Measurements from ENCODE around the gene STK36. TPM values are rescaled to one million over a fixed set of nuclear protein-coding genes. Genes with fewer than 3 reads are reported as not detected.
A peak's percentile ranks its signal among the peaks of the same experiment; 100 is the strongest.

Gene STK36, protein sequence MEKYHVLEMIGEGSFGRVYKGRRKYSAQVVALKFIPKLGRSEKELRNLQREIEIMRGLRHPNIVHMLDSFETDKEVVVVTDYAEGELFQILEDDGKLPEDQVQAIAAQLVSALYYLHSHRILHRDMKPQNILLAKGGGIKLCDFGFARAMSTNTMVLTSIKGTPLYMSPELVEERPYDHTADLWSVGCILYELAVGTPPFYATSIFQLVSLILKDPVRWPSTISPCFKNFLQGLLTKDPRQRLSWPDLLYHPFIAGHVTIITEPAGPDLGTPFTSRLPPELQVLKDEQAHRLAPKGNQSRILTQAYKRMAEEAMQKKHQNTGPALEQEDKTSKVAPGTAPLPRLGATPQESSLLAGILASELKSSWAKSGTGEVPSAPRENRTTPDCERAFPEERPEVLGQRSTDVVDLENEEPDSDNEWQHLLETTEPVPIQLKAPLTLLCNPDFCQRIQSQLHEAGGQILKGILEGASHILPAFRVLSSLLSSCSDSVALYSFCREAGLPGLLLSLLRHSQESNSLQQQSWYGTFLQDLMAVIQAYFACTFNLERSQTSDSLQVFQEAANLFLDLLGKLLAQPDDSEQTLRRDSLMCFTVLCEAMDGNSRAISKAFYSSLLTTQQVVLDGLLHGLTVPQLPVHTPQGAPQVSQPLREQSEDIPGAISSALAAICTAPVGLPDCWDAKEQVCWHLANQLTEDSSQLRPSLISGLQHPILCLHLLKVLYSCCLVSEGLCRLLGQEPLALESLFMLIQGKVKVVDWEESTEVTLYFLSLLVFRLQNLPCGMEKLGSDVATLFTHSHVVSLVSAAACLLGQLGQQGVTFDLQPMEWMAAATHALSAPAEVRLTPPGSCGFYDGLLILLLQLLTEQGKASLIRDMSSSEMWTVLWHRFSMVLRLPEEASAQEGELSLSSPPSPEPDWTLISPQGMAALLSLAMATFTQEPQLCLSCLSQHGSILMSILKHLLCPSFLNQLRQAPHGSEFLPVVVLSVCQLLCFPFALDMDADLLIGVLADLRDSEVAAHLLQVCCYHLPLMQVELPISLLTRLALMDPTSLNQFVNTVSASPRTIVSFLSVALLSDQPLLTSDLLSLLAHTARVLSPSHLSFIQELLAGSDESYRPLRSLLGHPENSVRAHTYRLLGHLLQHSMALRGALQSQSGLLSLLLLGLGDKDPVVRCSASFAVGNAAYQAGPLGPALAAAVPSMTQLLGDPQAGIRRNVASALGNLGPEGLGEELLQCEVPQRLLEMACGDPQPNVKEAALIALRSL (N-terminal part only)
- 10 to 100 TPM; 16.7 to 36.6 (median 22.2) TPM for total RNA-seq

DNA sequence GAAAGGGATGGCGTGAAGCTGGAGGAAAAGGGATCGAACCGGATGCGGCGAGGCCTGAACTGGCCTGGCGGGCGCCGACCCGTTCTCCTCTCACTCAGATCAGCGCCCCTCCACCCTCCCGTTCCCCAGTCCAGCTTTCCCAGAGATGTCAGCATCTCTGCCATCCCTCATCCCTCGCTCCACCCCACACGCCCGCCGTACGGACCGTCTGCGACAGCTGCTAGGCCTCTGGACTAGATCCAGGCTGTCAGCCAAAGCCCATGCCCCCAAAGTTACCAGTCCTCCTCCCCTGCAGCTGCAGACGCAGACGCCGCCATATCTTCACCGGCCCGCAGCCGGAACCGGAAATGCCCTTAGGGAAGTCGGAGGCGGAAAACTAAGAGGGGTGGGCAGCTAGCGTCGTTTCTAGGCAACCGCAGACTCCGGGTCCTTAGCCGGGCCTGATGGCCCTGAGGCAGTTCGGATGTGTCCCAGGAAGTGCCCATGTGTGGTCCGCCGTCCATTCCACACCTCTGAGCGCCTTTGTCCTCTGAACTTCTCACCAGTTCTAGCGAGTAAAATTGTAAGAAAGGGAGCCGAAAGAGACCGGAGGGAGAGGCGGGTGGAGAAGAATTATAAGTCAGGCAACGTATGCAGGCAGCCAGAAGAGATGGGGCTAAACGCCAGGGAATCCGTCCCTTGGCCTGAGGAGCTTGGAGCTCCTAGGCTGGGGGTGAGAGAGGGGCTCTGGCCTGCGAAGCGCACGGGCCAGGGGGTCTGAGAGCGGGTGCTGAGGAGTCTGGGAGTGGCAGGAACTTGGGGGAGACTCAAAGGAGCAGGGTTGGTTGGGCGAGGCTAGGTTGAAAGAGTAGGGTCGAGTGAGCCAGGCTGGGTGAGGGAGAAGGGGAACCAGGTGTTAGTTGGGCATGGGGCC, at the start of gene STK36, which contains the start of gene RNF25:
TSS of gene STK36 (plus strand) at position 433 of the 913 bp plus-strand sequence. CDS start 744 bp downstream, outside the sequence.
TSS of gene RNF25 (minus strand) at position 349 of the 913 bp plus-strand sequence. CDS start at position 317, 32 bp downstream.
- Histone ChIP-seq H3K4me3 (peak within 1 kb of the TSS; percentile 82 to 89), H3K27ac (peak within 1 kb of the TSS; percentile 48 to 89 (median 80)), H3K4me1 (peaks cover 0 to 27% (median 4%) of the 10 kb centered on the region in 3 donors), H3K36me3 (peaks cover 0 to 44% of the 10 kb centered on the region in 2 donors), H3K27me3 (no peaks in the 10 kb centered on the region), H3K9me3 (no peaks in the 10 kb centered on the region)
- TF ChIP-seq POLR2AphosphoS5 (IDR thresholded peaks at IDR 0.05) (peak; percentile 95), EP300 (IDR thresholded peaks at IDR 0.05) (no peak), POLR2A (IDR thresholded peaks at IDR 0.05) (peak; percentile 77 to 82)
- TF ChIP-seq, protein P1, sequence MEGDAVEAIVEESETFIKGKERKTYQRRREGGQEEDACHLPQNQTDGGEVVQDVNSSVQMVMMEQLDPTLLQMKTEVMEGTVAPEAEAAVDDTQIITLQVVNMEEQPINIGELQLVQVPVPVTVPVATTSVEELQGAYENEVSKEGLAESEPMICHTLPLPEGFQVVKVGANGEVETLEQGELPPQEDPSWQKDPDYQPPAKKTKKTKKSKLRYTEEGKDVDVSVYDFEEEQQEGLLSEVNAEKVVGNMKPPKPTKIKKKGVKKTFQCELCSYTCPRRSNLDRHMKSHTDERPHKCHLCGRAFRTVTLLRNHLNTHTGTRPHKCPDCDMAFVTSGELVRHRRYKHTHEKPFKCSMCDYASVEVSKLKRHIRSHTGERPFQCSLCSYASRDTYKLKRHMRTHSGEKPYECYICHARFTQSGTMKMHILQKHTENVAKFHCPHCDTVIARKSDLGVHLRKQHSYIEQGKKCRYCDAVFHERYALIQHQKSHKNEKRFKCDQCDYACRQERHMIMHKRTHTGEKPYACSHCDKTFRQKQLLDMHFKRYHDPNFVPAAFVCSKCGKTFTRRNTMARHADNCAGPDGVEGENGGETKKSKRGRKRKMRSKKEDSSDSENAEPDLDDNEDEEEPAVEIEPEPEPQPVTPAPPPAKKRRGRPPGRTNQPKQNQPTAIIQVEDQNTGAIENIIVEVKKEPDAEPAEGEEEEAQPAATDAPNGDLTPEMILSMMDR (IDR thresholded peaks at IDR 0.05), result peak in 1 of 4 experiments; percentile 20
- ATAC-seq, result peak; percentile 96
- 0 to 1% methylated on average over 23 to 36 of the region's 49 CpGs for whole genome bisulfite sequencing, 2 donors (ENCODE audit: low coverage in 1 of 2)

DNA sequence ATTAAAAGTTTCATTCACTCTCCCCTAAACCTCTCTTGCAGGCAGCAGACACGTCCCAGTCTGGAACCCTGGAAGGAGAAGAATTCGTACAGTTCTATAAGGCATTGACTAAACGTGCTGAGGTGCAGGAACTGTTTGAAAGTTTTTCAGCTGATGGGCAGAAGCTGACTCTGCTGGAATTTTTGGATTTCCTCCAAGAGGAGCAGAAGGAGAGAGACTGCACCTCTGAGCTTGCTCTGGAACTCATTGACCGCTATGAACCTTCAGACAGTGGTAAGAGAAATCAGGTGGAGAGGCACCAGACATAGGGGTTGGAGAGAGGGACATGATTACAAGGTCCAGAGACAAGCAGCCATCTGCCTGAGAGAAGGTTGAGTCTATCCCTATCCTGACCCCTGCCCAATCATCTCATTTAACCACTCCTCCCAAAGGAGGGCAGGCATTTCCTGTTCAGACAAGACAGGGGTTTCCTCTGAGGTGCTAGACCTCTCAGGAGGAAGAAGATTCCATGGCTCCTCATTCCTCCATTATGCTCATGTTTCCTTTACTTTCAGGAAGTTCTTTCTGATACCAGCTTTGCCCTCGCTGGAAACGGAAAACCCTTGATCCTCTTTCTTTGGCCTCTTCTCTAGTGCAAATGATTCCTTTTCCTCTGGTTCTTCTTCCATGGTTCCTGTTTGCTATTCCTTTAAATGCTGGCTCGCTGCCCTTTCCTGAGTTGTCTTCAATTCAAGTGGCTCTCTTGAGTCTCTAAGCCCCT, 49.1 kb upstream of the STK36 start:
- H3K9me3 ChIP-seq, result no peaks in the 10 kb centered on the region
- H3K4me3 ChIP-seq, result no peak overlapping the region
- peaks cover 0 to 13% (median 0%) of the 10 kb centered on the region in 3 donors for H3K4me1 ChIP-seq
- TF ChIP-seq POLR2AphosphoS5 (IDR thresholded peaks at IDR 0.05), result no peak
- no peak for TF ChIP-seq POLR2A (IDR thresholded peaks at IDR 0.05)
- TF ChIP-seq EP300 (IDR thresholded peaks at IDR 0.05), result no peak
- TF ChIP-seq, protein P1 (IDR thresholded peaks at IDR 0.05), result no peak
- 30 to 60% methylated on average over 4 to 7 of the region's 7 CpGs for WGBS, 2 donors (ENCODE audit: low coverage in 1 of 2)
- H3K27ac ChIP-seq, result no peak overlapping the region
- peaks cover 0 to 62% of the 10 kb centered on the region in 2 donors for H3K36me3 ChIP-seq
- ATAC-seq, result no peak
- no peaks in the 10 kb centered on the region for H3K27me3 ChIP-seq

DNA sequence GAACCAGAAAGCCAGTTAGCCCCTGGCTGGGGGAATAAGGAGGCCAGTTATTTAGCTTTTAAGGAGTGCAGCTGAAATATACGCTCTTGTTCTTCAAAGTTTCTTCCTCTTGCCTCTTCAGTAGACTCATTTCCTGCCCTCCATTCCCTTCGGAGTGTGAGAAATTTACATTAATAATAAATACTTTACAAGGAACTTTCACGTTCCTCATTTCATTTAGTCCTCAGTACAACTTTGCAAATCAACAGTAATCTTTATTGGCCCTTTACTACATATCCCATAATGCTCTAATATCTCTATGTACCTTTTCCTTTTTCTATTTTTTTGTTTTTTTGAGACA, 48.5 kb upstream of the STK36 start:
- no peak for ATAC-seq
- Histone ChIP-seq H3K27ac (no peak overlapping the region), H3K4me1 (peaks cover 0 to 13% (median 0%) of the 10 kb centered on the region in 3 donors), H3K27me3 (no peaks in the 10 kb centered on the region), H3K9me3 (no peaks in the 10 kb centered on the region), H3K4me3 (no peak overlapping the region), H3K36me3 (peaks cover 0 to 62% of the 10 kb centered on the region in 2 donors)
- no peak for TF ChIP-seq POLR2AphosphoS5 (IDR thresholded peaks at IDR 0.05)
- TF ChIP-seq, protein P1 (IDR thresholded peaks at IDR 0.05), result no peak
- no peak for TF ChIP-seq POLR2A (IDR thresholded peaks at IDR 0.05)
- no peak for TF ChIP-seq EP300 (IDR thresholded peaks at IDR 0.05)
- WGBS, 2 donors (ENCODE audit: low coverage in 1 of 2), result 53 to 65% methylated on average over 3 of the region's 3 CpGs

All from gastroesophageal sphincter (tissue), 4 donors.